HFFc6 (cell line): Measurements from ENCODE around the gene SMIM11. TPM values are rescaled to one million over a fixed set of nuclear protein-coding genes. Genes with fewer than 3 reads are reported as not detected.

Experiments
- DNase-seq: peaks from one replicate; pipeline ENCODE4 v3.0.0-alpha.2; 2018
- H3K27ac Mint-ChIP-seq: 2 replicates; pipeline ENCODE4 v1.8.0; 2020; ENCODE audit warnings: mild to moderate bottlenecking, mixed read lengths
- H3K27me3 Mint-ChIP-seq: 2 replicates; pipeline ENCODE4 v1.8.0; 2021; ENCODE audit warnings: mild to moderate bottlenecking, moderate library complexity, mixed read lengths; ENCODE audit not compliant: insufficient read depth
- H3K36me3 Mint-ChIP-seq: 2 replicates; pipeline ENCODE4 v1.8.0; 2021; ENCODE audit warnings: low read depth, mixed read lengths
- H3K4me1 Mint-ChIP-seq: 2 replicates; pipeline ENCODE4 v1.8.0; 2020; ENCODE audit warnings: low read depth, mixed read lengths
- H3K4me3 Mint-ChIP-seq: 2 replicates; pipeline ENCODE4 v1.8.0; 2020; ENCODE audit warnings: mild to moderate bottlenecking, moderate library complexity, mixed read lengths
- H3K9me3 Mint-ChIP-seq: 2 replicates; pipeline ENCODE4 v1.8.0; 2020; ENCODE audit warnings: mild to moderate bottlenecking, mixed read lengths
- total RNA-seq, 6 experiments: library from RNA; stranded (reverse); fragmentation: NEBNext Ultra II Directional; extraction: Animal tissue kit (Norgen Biotek cat#: 25700); gene quantifications; 2 replicates in 1 of 6; 3 replicates in 5 of 6; pipeline ENCODE4 v1.2.3, GENCODE V29; 2021
- TF ChIP-seq, protein P1 (sequence below): fragments of 200-600 bp; sonication (generic); IDR thresholded peaks from 2 replicates; pipeline ENCODE4 v1.5.0; 2021; ENCODE audit warnings: antibody characterized with exemption, mild to moderate bottlenecking

Gene SMIM11
- total RNA-seq, 6 experiments from 2014 or later: 3.1 to 18.6 (median 10.2) TPM

DNA sequence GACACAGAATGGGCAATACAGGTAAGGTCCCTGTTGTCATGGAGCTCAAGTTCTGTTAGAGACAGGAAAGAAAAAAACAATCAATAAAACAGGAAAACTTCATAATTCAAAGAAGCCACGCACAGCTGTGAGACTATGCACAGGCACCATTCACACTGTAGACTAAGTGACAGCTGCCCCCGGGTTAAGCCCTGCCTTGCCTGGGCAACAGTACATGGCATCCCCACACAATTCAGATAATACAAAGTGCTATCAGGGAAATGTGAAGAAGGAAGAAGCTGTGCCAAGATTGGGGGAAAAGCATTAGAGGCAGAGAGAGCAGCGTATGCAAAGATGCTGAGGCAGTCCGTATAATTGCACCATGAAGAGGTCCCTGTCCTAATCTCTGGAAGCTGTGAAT, 20.5 kb upstream of the SMIM11 start:
- TF ChIP-seq, protein P1, sequence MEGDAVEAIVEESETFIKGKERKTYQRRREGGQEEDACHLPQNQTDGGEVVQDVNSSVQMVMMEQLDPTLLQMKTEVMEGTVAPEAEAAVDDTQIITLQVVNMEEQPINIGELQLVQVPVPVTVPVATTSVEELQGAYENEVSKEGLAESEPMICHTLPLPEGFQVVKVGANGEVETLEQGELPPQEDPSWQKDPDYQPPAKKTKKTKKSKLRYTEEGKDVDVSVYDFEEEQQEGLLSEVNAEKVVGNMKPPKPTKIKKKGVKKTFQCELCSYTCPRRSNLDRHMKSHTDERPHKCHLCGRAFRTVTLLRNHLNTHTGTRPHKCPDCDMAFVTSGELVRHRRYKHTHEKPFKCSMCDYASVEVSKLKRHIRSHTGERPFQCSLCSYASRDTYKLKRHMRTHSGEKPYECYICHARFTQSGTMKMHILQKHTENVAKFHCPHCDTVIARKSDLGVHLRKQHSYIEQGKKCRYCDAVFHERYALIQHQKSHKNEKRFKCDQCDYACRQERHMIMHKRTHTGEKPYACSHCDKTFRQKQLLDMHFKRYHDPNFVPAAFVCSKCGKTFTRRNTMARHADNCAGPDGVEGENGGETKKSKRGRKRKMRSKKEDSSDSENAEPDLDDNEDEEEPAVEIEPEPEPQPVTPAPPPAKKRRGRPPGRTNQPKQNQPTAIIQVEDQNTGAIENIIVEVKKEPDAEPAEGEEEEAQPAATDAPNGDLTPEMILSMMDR: no peak
- Mint-ChIP-seq H3K36me3 (no peaks in the 10 kb centered on the region), H3K4me1 (no peaks in the 10 kb centered on the region), H3K4me3 (no peak overlapping the region), H3K27me3 (peaks cover 31% of the 10 kb centered on the region), H3K27ac (no peak overlapping the region), H3K9me3 (no peaks in the 10 kb centered on the region)
- no peak for DNase-seq

DNA sequence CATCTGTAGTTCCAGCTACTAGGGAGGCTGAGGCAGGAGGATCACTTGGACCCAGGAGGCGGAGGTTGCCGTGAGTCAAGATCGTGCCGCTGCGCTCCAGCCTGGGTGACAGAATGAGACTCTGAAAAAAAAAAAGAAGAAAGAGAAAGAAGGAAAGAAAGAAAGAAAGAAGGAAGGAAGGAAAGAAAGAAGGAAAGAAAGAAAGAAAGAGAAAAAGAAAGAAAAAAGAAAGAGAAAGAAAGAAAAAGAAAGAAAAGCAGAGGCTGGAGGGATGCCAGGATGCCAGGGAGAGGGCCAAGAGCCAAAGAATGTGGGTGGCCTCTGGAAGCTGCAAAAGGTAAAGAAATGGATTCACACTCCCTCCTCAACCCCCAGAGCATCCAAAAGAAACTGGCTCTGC, 19.7 kb upstream of the SMIM11 start:
- Mint-ChIP-seq H3K4me1 (no peaks in the 10 kb centered on the region), H3K27ac (no peak overlapping the region), H3K27me3 (peaks cover 28% of the 10 kb centered on the region), H3K4me3 (no peak overlapping the region), H3K36me3 (no peaks in the 10 kb centered on the region), H3K9me3 (no peaks in the 10 kb centered on the region)
- TF ChIP-seq, protein P1: no peak
- DNase-seq: no peak

DNA sequence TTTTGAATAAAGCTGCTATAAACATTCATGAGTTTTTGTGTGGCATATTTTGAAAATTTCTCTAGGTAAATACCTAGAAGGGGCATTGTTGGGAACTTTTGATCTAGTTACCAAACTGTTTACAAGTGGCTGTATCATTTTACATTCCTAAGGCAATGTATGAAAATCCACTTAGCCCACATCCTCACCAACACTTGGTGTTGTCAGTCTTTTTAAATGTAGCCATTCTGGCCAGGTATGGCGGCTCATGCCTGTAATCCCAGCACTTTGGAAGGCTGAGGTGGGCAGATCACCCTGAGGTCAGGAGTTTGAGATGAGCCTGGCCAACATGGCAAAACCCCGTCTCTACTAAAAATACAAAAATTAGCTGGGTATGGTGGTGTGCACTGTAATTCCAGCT, 17.4 kb upstream of the SMIM11 start:
- H3K36me3 Mint-ChIP-seq: no peaks in the 10 kb centered on the region
- no peak overlapping the region for H3K4me3 Mint-ChIP-seq
- peaks cover 23% of the 10 kb centered on the region for H3K27me3 Mint-ChIP-seq
- DNase-seq: no peak
- H3K4me1 Mint-ChIP-seq: peaks cover 10% of the 10 kb centered on the region
- H3K27ac Mint-ChIP-seq: no peak overlapping the region
- TF ChIP-seq, protein P1: no peak
- no peaks in the 10 kb centered on the region for H3K9me3 Mint-ChIP-seq

DNA sequence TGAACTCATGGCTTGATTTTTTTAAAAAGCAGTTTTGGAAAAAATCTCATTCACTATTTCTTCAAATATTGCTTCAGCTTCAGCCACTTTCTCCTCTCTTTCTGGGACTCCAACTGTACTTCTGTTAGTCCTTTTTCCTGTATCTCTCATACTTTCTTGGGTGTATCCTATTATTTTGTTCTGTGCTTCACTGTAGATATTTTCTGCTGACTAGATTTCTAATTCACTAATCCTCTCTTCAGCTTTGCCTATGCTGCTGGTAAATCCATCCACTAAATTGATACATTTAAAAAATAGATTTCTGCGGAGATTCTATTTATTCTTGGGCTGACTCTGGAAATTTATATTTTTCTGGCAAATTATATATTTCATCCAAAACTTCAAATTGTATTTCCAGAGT, 16.4 kb upstream of the SMIM11 start:
- no peak for DNase-seq
- peaks cover 22% of the 10 kb centered on the region for H3K27me3 Mint-ChIP-seq

DNA sequence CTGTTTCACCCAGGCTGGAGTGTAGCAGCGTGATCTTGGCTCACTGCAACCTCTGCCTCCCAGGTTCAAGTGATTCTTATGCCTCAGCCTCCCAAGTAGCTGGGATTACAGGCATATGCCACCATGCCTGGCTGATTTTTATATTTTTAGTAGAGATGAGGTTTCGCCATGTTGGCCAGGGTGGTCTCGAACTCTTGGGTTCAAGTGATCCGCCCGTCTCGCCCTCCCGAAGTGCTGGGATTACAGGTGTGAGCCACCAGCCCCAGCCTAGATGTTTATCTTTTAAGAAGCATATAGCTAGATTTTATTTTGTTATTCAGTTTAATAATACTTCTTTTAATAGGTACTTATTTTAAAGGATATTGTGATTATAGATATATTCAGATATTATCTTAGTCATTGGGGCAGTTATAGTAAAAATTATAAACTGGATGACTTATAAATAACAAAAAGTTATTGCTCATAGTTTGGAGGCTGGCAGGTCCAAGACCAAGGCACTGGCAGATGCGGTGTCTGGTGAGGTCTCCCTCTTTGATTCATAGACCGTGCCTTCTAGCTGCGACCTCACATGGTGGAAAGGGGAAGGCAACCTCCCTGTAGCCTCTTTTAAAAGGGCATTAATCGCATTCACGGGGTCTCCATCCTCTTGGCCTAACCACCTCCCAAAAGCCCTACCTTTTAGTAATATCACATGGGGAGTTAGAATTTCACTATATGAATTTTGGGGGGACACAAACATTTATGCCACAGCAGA, 14.6 kb upstream of the SMIM11 start:
- no peaks in the 10 kb centered on the region for H3K9me3 Mint-ChIP-seq
- no peak overlapping the region for H3K27ac Mint-ChIP-seq
- TF ChIP-seq, protein P1: no peak
- no peak for DNase-seq
- peaks cover 14% of the 10 kb centered on the region for H3K27me3 Mint-ChIP-seq
- H3K36me3 Mint-ChIP-seq: no peaks in the 10 kb centered on the region
- no peak overlapping the region for H3K4me3 Mint-ChIP-seq
- peaks cover 10% of the 10 kb centered on the region for H3K4me1 Mint-ChIP-seq

More for the DNA sequence above, 16.4 kb upstream of the SMIM11 start:
- Mint-ChIP-seq H3K4me3 (no peak overlapping the region), H3K4me1 (peaks cover 10% of the 10 kb centered on the region), H3K9me3 (no peaks in the 10 kb centered on the region), H3K36me3 (no peaks in the 10 kb centered on the region), H3K27ac (no peak overlapping the region)
- TF ChIP-seq, protein P1: no peak
